Body of pancreas (tissue), 4 donors: ENCODE results near the gene ZFYVE9.

Source experiments
- CTCF ChIP-seq, 7 experiments: fragments of 450-650 bp in 4 of 7; fragments of 200-600 bp in 3 of 7; sonication (generic) in 3 of 7; IDR thresholded peaks; one replicate each; pipeline ENCODE4 v1.5.1; 2016 to 2019; ENCODE audit warnings: antibody characterized with exemption in 7 of 7
- POLR2A ChIP-seq, 3 donors: fragments of 450-650 bp; IDR thresholded peaks; one replicate each; pipeline ENCODE4 v1.6.1; 2016; ENCODE audit warnings: antibody characterized with exemption in 3 of 3, mild to moderate bottlenecking in 2 of 3

- no peak for TF ChIP-seq CTCF (IDR thresholded peaks at IDR 0.05)
- no peak for TF ChIP-seq POLR2A (IDR thresholded peaks at IDR 0.05)
Observed at GRCh38 chr1:52259886-52260285, 118.0 kb downstream of the ZFYVE9 start.
